ENCODE results near the gene TPRX1.

- TF ChIP-seq CTCF (IDR thresholded peaks at IDR 0.05) (no peak), POLR2A (IDR thresholded peaks at IDR 0.05) (no peak)
Measured at GRCh38 chr19:47776568-47776967, 27.8 kb downstream of the TPRX1 start.

All from thyroid gland (tissue), 4 donors.